Measurements from ENCODE around the gene SHH. TPM values are rescaled to one million over a fixed set of nuclear protein-coding genes. Genes with fewer than 3 reads are reported as not detected.

Gene SHH
- total RNA-seq, 1 experiment from 2014 or later = 22.9 TPM

DNA sequence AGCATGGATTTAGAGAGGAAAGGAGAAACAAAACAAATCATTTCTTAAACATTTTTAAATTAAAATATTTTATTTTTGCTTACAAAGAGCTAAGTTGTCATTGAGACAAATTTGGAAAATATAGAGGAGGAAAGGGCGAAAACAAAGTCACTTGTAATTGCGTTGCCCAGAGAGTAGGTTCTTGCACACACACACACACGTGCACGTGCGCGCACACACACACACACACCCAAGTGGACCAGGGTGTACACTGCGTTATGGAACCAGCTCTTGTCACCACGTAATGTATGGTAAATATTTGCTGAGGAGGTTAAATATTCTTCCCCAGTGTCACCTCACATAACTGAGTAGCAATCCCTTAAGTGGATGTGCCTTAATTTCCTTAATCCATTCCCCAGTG is 21.6 kb downstream of the SHH start:
- Histone ChIP-seq H3K27me3 (ENCODE audit: control insufficient read depth, insufficient read depth, low read length) (no peaks in the 10 kb centered on the region), H3K9me3 (ENCODE audit: control insufficient read depth, insufficient read depth, low read depth, low read length) (no peaks in the 10 kb centered on the region), H3K4me1 (ENCODE audit: control insufficient read depth, insufficient read depth, low read length) (no peaks in the 10 kb centered on the region), H3K4me3 (ENCODE audit: low read depth in 2 of 2, low read length in 2 of 2) (no peak overlapping the region), H3K27ac (ENCODE audit: low read length) (no peak overlapping the region), H3K36me3 (ENCODE audit: control insufficient read depth, insufficient read depth, low read length) (no peaks in the 10 kb centered on the region)
- ChIA-PET CTCF (interaction anchor here (0.7 kb wide), 1 partner anchor 201 kb away, joined by 4 read pairs; no protein-coding TSS in a partner anchor), POLR2A (no interaction called here)
- intact Hi-C loops (cut with micrococcal nuclease; ENCODE audit: unreplicated experiment) = no loop called here
- no TSS peak for BruUV-seq (replicated peaks)
- TF ChIP-seq POLR2AphosphoS5 (IDR thresholded peaks at IDR 0.05; ENCODE audit: low read depth, low read length) (no peak), TCF7L2 (IDR thresholded peaks at IDR 0.05; ENCODE audit: low read depth, low read length) (no peak), SIN3A (IDR thresholded peaks at IDR 0.05; ENCODE audit: borderline replicate concordance, insufficient read depth, low read depth, low read length) (no peak)
- TF ChIP-seq, protein P1, sequence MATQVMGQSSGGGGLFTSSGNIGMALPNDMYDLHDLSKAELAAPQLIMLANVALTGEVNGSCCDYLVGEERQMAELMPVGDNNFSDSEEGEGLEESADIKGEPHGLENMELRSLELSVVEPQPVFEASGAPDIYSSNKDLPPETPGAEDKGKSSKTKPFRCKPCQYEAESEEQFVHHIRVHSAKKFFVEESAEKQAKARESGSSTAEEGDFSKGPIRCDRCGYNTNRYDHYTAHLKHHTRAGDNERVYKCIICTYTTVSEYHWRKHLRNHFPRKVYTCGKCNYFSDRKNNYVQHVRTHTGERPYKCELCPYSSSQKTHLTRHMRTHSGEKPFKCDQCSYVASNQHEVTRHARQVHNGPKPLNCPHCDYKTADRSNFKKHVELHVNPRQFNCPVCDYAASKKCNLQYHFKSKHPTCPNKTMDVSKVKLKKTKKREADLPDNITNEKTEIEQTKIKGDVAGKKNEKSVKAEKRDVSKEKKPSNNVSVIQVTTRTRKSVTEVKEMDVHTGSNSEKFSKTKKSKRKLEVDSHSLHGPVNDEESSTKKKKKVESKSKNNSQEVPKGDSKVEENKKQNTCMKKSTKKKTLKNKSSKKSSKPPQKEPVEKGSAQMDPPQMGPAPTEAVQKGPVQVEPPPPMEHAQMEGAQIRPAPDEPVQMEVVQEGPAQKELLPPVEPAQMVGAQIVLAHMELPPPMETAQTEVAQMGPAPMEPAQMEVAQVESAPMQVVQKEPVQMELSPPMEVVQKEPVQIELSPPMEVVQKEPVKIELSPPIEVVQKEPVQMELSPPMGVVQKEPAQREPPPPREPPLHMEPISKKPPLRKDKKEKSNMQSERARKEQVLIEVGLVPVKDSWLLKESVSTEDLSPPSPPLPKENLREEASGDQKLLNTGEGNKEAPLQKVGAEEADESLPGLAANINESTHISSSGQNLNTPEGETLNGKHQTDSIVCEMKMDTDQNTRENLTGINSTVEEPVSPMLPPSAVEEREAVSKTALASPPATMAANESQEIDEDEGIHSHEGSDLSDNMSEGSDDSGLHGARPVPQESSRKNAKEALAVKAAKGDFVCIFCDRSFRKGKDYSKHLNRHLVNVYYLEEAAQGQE (IDR thresholded peaks at IDR 0.05; ENCODE audit: insufficient read depth in 1 of 2, low read depth in 2 of 2, low read length in 1 of 2) = no peak
- TF ChIP-seq, protein P2, sequence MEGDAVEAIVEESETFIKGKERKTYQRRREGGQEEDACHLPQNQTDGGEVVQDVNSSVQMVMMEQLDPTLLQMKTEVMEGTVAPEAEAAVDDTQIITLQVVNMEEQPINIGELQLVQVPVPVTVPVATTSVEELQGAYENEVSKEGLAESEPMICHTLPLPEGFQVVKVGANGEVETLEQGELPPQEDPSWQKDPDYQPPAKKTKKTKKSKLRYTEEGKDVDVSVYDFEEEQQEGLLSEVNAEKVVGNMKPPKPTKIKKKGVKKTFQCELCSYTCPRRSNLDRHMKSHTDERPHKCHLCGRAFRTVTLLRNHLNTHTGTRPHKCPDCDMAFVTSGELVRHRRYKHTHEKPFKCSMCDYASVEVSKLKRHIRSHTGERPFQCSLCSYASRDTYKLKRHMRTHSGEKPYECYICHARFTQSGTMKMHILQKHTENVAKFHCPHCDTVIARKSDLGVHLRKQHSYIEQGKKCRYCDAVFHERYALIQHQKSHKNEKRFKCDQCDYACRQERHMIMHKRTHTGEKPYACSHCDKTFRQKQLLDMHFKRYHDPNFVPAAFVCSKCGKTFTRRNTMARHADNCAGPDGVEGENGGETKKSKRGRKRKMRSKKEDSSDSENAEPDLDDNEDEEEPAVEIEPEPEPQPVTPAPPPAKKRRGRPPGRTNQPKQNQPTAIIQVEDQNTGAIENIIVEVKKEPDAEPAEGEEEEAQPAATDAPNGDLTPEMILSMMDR (IDR thresholded peaks at IDR 0.05) = no peak
- DNase-seq (ENCODE audit: low read depth, low spot score) (no peak), ATAC-seq (no peak)
- in situ Hi-C loops (cut with HindIII; ENCODE audit: low pct_unique_long_range_greater_than_20kb, low sequenced_read_pairs) = no loop called here

DNA sequence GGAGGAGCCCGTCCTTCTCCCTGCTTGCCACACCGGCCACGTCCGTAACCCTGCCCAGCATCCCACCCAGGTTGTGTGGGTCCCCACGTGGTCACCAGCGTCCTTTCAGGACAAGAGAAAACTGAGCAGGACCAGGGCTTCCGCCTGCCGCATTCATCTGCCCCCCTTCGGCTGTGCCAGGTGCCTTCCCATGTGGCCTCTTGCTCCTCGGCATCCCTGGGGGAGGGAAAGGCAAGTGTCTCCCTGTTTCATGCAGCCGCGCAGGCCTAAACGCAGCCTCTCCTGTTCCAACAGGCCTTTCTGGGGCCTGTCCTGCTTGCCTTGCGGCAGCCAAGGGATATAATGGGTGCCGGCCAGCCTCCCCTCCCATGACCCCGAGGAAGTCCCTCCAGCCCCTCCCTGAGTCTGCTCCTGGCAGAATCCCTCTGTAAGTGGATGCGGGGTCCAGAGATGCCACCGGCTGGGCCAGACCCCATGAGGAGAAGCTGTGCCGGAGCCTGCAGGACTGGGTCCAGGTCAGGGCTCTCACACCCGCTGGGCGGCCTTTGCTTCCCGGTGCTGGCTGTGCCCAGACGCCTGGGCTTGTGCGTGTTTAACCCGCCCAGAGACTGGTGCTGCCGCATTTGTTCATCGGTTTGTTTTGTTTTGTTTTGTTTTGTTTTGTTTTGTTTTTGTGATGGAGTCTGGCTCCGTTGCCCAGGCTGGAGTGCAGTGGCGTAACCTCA is 23.1 kb downstream of the SHH start:
- TF ChIP-seq, protein P2 (IDR thresholded peaks at IDR 0.05) = no peak
- TF ChIP-seq, protein P1 (IDR thresholded peaks at IDR 0.05; ENCODE audit: insufficient read depth in 1 of 2, low read depth in 2 of 2, low read length in 1 of 2) = no peak
- TF ChIP-seq TCF7L2 (IDR thresholded peaks at IDR 0.05; ENCODE audit: low read depth, low read length) = no peak
- no peak for TF ChIP-seq SIN3A (IDR thresholded peaks at IDR 0.05; ENCODE audit: borderline replicate concordance, insufficient read depth, low read depth, low read length)
- no peak for TF ChIP-seq POLR2AphosphoS5 (IDR thresholded peaks at IDR 0.05; ENCODE audit: low read depth, low read length)
- no peaks in the 10 kb centered on the region for H3K36me3 ChIP-seq (ENCODE audit: control insufficient read depth, insufficient read depth, low read length)
- peak; percentile 29 for ATAC-seq
- H3K4me3 ChIP-seq (ENCODE audit: low read depth in 2 of 2, low read length in 2 of 2) = no peak overlapping the region
- no TSS peak for BruUV-seq (replicated peaks)
- no peaks in the 10 kb centered on the region for H3K4me1 ChIP-seq (ENCODE audit: control insufficient read depth, insufficient read depth, low read length)
- in situ Hi-C loops (cut with HindIII; ENCODE audit: low pct_unique_long_range_greater_than_20kb, low sequenced_read_pairs) = no loop called here
- CTCF ChIA-PET = no interaction called here
- no peak overlapping the region for H3K27ac ChIP-seq (ENCODE audit: low read length)
- no peaks in the 10 kb centered on the region for H3K27me3 ChIP-seq (ENCODE audit: control insufficient read depth, insufficient read depth, low read length)
- intact Hi-C loops (cut with micrococcal nuclease; ENCODE audit: unreplicated experiment) = no loop called here
- H3K9me3 ChIP-seq (ENCODE audit: control insufficient read depth, insufficient read depth, low read depth, low read length) = no peaks in the 10 kb centered on the region
- POLR2A ChIA-PET = no interaction called here
- no peak for DNase-seq (ENCODE audit: low read depth, low spot score)

All from Panc1 (cell line).